Embryonic facial prominence (tissue), 1 donor: ENCODE measurements around the gene ECD.
"Not testable (repeated sequence)": the region's sequence is repeated elsewhere in the genome, so short reads cannot be mapped to it uniquely, and the experiment has no call there.

ENCODE experiments used
- DNase-seq: peaks from one replicate; pipeline ENCODE4 v3.0.0-alpha.2; 2016; ENCODE audit errors: extremely low spot score

The ECD gene

DNA sequence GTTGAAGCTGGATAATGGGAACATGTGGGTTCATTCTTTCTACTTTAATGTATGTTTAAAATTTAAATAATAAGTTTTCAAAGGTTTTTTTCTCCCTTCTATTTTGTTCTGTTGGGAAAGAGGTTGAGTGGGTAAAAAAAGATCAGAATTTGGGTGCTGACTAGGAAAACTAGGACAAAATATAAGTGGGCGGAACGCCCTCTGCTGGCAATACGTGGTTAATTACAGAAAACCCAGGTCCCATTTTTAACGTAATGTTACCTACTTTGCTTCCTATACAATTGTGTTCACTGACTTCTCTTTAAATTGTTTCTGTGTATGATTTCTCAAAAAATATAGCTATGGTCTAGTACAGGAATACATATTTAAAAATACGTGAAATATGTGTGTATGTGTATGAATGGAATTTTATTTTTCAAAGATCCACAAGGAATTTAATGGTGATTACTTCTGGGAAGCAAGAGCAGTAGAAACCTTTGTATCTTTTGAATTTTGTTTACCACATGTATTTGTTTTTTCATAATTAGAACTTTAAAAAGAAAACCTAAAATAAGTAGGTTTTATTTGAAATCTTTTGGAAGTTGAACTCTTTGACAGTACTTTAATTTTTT is 8.7 kb downstream of the ECD start:
- DNase-seq: no peak

GRCh38 chr10:73156054-73156453 is 11.8 kb downstream of the ECD start:
- no peak for DNase-seq

DNA sequence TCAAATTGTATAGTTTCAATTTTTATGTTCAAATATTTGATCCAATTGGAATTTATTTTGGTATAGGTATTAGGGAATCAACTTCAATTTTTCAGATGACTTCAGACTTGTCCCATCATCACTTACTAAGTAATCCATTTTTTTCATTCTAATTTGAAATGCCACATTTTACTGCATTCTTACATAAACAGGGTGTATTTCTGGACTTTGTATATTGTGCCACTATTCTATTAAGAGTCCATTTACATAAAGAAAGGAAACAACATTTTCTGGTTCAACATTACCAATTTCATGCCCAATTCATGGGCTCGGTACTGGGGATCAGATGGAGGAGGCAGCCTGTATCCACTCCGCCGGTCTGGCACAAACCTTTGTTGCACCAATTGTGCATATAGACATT is 15.8 kb downstream of the ECD start:
- DNase-seq: no peak

DNA sequence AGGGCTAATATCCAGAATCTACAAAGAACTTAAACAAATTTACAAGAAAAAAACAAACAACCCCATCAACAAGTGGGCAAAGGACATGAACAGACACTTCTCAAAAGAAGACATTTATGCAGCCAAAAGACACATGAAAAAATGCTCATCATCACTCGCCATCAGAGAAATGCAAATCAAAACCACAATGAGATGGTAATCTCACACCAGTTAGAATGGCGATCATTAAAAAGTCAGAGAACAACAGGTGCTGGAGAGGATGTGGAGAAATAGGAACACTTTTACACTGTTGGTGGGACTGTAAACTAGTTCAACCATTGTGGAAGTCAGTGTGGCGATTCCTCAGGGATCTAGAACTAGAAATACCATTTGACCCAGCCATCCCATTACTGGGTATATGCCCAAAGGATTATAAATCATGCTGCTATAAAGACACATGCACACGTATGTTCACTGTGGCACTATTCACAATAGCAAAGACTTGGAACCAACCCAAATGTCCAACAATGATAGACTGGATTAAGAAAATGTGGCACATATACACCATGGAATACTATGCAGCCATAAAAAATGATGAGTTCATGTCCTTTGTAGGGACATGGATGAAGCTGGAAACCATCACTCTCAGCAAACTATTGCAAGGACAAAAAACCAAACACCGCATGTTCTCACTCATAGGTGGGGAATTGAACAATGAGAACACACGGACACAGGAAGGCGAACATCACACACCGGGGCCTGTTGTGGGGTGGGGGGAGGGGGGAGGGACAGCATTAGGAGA is 17.0 kb downstream of the ECD start:
- DNase-seq: not testable (repeated sequence)

GRCh38 chr10:73141603-73142002 is 26.2 kb downstream of the ECD start:
- DNase-seq: no peak

- DNase-seq: no peak
Measured at GRCh38 chr10:73139251-73139650, 28.6 kb downstream of the ECD start.

GRCh38 chr10:73136627-73137026 is 31.2 kb downstream of the ECD start:
- no peak for DNase-seq

DNA sequence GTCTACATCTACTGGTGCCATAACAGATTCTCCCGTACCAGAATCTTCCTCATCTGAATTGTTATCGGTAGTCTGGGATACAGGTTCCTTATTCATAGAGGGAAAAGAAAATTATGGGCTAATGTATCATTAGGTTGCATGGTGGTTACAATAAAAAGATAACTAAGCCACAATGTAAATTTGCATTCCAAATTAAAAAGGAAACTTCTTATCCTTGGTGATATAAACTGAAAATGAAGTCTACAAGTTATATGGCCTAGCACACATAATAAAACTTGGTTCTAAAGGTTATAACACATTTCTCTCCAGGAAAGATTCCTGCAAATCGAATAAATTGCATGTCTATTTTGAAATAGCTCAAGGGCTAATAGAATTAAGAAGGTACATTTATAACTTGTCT is 33.1 kb downstream of the ECD start:
- no peak for DNase-seq

- DNase-seq: no peak
Measured at GRCh38 chr10:73131913-73132686, 35.7 kb downstream of the ECD start.

DNA sequence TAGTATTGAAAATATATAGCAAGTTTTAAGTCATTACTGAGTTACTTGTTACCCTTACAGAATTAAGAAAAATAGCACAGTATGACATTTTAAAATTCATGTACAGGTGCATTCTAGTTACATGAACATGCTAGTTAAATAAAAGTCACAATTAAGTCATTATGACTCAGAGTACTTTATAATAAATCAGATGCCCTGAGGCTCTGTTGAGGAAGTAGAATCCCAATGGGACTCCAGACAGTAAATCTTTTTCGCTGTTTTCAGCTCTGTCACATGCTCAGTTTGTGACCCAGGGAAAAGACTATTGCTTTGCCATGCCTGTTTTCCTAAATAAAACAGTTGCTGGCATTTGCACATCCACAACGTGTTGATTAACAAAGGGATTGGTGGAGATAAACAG is 36.5 kb downstream of the ECD start:
- DNase-seq: no peak

- DNase-seq: no peak
Measured at GRCh38 chr10:73126343-73126742, 41.5 kb downstream of the ECD start.

GRCh38 chr10:73119952-73120351 is 47.9 kb downstream of the ECD start:
- DNase-seq: no peak

DNA sequence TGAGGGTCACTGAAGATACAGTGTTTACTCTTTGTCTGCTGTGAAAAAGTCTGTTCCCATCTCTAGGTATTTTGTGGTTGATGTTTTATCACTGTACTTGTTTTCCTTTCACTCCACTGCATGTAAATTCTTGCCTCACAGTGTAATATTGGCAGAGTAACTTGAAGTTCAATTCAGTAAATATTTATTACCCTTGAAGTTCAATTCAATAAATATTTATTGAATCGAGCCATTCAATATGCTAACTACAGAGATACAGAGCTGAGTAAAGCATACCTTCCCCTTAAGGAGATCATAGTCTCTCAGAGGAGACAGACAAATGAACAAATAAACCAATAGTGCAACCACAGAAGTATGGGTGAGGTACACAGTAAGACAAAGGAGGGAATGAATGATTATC is 48.4 kb downstream of the ECD start:
- DNase-seq: no peak

- no peak for DNase-seq
Measured at GRCh38 chr10:73117976-73118743, 49.6 kb downstream of the ECD start.

DNA sequence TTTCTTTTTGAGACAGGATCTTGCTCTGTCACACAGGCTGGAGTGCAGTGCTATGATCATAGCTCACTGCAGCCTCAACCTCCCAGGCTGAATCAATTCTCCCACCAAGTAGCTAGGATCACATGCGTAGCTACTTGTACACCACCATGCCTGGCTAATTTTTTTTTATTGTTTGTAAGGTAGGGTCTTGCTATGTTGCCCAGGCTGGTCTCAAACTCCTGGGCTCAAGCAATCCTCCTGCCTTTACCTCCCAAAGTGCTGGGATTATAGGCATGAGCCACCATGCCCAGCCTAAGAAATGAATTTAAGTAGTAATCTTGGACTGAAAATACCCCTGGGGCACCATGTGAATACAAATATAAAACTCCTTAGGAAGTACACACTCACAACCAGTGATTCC is 51.8 kb downstream of the ECD start:
- no peak for DNase-seq

- no peak for DNase-seq
Measured at GRCh38 chr10:73113551-73113950, 54.3 kb downstream of the ECD start.

- DNase-seq: not testable (repeated sequence)
Measured at GRCh38 chr10:73112032-73112431, 55.8 kb downstream of the ECD start.

DNA sequence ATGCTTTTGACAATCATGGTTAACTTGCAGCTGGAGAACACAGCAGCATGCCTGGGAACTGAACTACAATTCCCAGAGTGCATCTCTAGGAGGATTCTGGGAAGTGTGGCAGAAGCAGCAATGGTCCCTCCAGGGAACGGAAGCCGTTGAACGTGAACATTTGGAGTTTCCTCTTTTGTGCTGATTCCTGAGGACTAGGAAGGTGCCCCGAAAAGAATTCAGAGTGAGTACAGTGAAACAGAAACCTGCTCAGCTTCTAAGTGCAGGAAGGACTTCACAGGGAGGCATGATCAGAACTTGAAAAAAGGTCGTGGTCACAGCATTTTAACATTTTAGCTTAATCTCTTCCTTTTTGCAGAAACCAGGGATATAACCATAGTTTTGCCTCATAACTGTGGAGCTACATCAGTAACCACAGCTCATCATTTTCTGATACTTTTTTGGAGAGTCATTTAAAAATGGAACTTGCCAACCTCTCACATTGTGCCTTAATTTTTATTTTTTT is 57.4 kb downstream of the ECD start, which contains the start of gene NUDT13:
NUDT13 (plus strand) TSS at position 111 of the 505 bp plus-strand sequence. CDS start 3,911 bp downstream, outside the sequence.
- DNase-seq: peak; percentile 61

GRCh38 chr10:73109248-73109652 is 58.6 kb downstream of the ECD start:
- DNase-seq: not testable (repeated sequence)

DNA sequence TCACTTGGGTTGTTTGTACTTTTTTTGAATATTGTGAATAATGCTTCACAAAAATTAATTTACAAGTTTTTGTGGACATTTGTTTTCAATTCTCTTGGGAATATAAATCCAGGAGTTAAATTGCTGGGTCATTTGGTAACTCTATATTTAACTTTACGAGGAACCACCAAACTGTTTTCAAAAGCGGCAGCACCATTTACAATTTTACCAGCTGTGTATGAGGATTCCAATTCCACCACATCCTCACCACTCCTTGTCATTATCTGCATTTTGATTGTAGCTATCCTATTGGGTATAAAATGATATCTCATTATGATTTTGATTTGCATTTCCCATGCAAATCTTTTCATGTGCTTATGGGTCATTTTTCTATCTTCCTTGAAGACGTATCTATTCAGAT is 61.5 kb downstream of the ECD start:
- no peak for DNase-seq

- DNase-seq: no peak
Measured at GRCh38 chr10:73099141-73099540, 68.7 kb downstream of the ECD start.

GRCh38 chr10:73097305-73097670 is 70.5 kb downstream of the ECD start:
- DNase-seq: no peak
